ENCODE data around the gene HEXIM1.

Gene HEXIM1

DNA sequence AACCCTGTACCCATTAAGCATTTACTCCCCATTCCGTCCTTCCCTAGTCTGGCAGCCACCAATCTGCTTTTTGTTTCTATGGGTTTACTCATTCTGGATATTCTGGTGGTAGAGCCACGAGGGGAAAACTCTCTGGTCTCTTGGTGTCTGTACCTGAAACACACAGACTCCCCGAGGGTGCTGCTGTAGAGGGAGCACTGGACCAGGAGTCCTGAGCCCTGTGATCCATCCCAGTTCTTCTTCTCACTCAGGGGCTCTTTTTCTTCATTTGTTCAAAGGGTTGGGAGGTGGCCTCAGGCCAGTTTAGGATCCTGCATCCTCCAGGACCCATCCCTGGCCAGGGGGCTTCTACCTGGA, 27.5 kb downstream of the HEXIM1 start:
- no peak for DNase-seq

DNA sequence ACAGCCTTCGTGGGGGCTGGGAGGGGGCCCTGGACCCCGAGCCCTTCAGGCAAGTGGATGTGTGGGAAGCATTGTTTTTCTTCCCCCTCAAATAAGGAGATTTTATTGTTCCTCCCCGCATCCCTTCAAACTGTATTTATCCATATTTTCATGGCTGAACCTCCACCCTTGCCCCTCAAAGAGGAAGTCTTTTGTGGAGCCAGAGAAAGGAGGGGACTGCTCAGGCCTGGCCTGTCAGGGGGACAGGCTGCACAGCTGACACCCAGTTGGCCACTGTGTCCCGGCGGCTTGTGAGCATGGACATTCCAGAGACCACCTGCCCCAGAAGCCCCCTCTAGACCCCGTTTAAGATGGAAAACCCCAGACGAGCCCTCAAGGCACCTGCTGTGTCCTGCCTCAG, 29.3 kb downstream of the HEXIM1 start:
- DNase-seq: no peak

DNA sequence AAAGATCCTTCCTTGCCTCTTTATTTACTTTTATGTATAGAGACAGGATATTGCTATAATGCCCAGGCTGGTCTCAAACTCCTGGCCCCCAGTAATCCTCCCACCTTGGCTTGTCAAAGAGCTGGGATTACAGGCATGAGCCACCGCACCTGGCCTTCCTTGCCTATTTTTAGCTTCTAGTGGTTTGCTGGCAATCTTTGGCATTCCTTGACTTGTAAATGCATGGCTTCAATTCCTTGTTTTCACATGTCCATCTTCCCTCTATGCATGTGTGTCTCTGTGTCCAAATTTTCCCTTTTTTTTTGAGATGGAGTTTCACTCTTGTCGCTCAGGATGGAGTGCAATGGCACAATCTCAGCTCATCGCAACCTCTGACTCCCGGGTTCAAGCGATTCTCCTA, 35.9 kb downstream of the HEXIM1 start:
- no peak for DNase-seq

- DNase-seq: no peak
These were observed 38.6 kb downstream of the HEXIM1 start for GRCh38 chr17:45186801-45187354.

DNA sequence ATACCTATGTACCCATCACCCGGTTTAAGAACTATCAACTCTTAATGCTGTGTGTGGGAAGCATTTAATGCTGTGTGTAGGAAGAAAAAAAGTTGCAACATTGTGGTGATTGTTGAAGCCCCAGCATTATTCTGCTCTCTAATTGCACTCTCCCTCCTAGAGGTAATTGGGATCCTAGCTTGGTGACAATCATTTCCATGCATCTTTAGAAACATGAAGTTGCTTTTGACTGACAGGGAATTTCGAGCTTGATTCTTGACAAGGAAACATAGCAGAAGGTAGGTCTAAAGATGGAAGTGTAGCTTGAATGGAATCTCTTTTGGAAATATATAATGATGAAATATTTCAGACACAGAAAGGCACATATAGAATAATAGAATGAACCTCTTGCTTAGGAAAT, 40.7 kb downstream of the HEXIM1 start:
- no peak for DNase-seq

- DNase-seq: no peak
These were observed 42.4 kb downstream of the HEXIM1 start for GRCh38 chr17:45190503-45191255.

DNA sequence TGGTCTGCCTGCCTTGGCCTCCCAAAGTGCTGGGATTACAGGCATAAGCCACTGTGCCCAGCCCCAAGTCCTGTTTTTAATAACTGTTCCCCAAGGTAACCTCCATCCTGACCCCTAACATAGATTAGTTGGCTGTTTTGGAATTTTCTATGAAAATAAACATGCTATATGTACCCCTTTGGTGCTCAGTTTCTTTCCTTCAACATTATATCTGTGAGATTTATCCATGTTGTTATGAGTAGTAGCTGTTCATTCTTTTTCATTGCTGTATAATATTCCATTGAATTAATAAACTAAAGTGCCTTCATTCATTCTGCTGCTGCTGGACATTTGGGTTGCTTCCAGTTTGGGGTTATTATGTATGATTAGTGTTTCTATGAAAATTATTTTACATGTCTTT, 47.1 kb downstream of the HEXIM1 start:
- no peak for DNase-seq

GRCh38 chr17:45197108-45197507, 48.8 kb downstream of the HEXIM1 start:
- DNase-seq: no peak

GRCh38 chr17:45197555-45198334, 49.5 kb downstream of the HEXIM1 start:
- DNase-seq: peak; percentile 88

DNA sequence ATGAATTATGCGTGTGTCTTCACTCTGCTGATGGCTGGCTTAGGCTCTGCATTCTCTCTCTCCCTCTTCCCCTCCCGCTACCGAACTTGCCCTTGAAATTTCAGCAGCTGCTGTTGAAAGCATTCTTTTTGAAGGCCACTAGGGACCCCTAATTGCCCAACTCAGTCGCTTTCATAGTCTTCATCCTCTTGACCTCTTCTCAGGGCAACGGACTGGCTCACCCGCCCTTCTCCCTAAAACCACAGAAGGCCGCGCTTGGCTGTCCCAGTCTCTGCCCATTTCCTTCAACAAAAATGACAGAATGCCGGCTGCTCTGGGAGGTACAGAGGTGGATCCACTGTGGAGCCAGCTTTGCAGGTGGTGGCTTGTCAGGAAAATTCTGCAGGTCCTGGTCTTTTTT, 52.4 kb downstream of the HEXIM1 start:
- DNase-seq: no peak

GRCh38 chr17:45201457-45201856, 53.2 kb downstream of the HEXIM1 start:
- DNase-seq: no peak
